HG03064 (cell line): ENCODE results near the gene HACD4.

Source experiments
- ATAC-seq: cut with Tn5 transposase; IDR thresholded peaks from one replicate; pipeline ENCODE4 v1.9.1; 2021; ENCODE audit warnings: low read depth; ENCODE audit not compliant: unreplicated experiment

HACD4 gene

GRCh38 chr9:21031091-21031807, at the start of gene HACD4:
TSS of gene HACD4 (minus strand) at chr9:21031640. CDS start at chr9:21031590, 50 bp downstream.
- peak; percentile 75 for ATAC-seq

- ATAC-seq = no peak
Observed at GRCh38 chr9:21080793-21081192, 49.4 kb upstream of the HACD4 start.

- ATAC-seq = no peak
Observed at GRCh38 chr9:21078702-21079101, 47.3 kb upstream of the HACD4 start.

- ATAC-seq = no peak
Observed at GRCh38 chr9:21077781-21078180, 46.3 kb upstream of the HACD4 start, which contains the start of gene IFNB1. TSS of gene IFNB1 (minus strand) at chr9:21077942. CDS start at chr9:21077869, 73 bp downstream.

GRCh38 chr9:21075484-21075883, 44.0 kb upstream of the HACD4 start:
- no peak for ATAC-seq

- ATAC-seq = no peak
Observed at GRCh38 chr9:21070906-21071305, 39.5 kb upstream of the HACD4 start.

- ATAC-seq = no peak
Observed at GRCh38 chr9:21070171-21070571, 38.7 kb upstream of the HACD4 start.

- ATAC-seq = no peak
Observed at GRCh38 chr9:21060919-21061561, 29.6 kb upstream of the HACD4 start.

GRCh38 chr9:21056931-21057330, 25.5 kb upstream of the HACD4 start:
- ATAC-seq = no peak

- no peak for ATAC-seq
Observed at GRCh38 chr9:21053851-21054250, 22.4 kb upstream of the HACD4 start.

GRCh38 chr9:21047281-21047691, 15.8 kb upstream of the HACD4 start:
- ATAC-seq = no peak

GRCh38 chr9:21043841-21044240, 12.4 kb upstream of the HACD4 start:
- ATAC-seq = no peak

- ATAC-seq = no peak
Observed at GRCh38 chr9:21042466-21042865, 11.0 kb upstream of the HACD4 start.

- no peak for ATAC-seq
Observed at GRCh38 chr9:21039302-21039701, 7.9 kb upstream of the HACD4 start.

- no peak for ATAC-seq
Observed at GRCh38 chr9:21037278-21037677, 5.8 kb upstream of the HACD4 start.

GRCh38 chr9:21031808-21032183, 356 bp upstream of the HACD4 start:
- no peak for ATAC-seq

GRCh38 chr9:21030389-21031035, 928 bp downstream of the HACD4 start:
- ATAC-seq = peak; percentile 82

- ATAC-seq = no peak
Observed at GRCh38 chr9:21029661-21030060, 1.8 kb downstream of the HACD4 start.

- no peak for ATAC-seq
Observed at GRCh38 chr9:21028466-21028865, 3.0 kb downstream of the HACD4 start.

GRCh38 chr9:21027295-21027694, 4.1 kb downstream of the HACD4 start:
- ATAC-seq = no peak

- ATAC-seq = no peak
Observed at GRCh38 chr9:21023861-21024260, 7.6 kb downstream of the HACD4 start.

- no peak for ATAC-seq
Observed at GRCh38 chr9:21018177-21018576, 13.3 kb downstream of the HACD4 start.
